Colonic mucosa (tissue), 4 donors: Measurements from ENCODE around the gene TNRC6B. TPM values are rescaled to one million over a fixed set of nuclear protein-coding genes. Genes with fewer than 3 reads are reported as not detected.
"Not testable (repeated sequence)": the region's sequence is repeated elsewhere in the genome, so short reads cannot be mapped to it uniquely, and the experiment has no call there.

Source experiments
- DNase-seq: peaks from one replicate; pipeline ENCODE4 v3.0.0-alpha.2; 2020
- H3K27ac ChIP-seq: fragments of 200-600 bp; one replicate; pipeline ENCODE4 v1.8.0; 2021
- H3K27me3 ChIP-seq: fragments of 200-600 bp; one replicate; pipeline ENCODE4 v1.8.0; 2021
- H3K36me3 ChIP-seq: fragments of 200-600 bp; one replicate; pipeline ENCODE4 v1.8.0; 2021
- H3K4me1 ChIP-seq: fragments of 200-600 bp; one replicate; pipeline ENCODE4 v1.8.0; 2021; ENCODE audit warnings: mild to moderate bottlenecking
- H3K4me3 ChIP-seq: fragments of 200-600 bp; one replicate; pipeline ENCODE4 v1.8.0; 2021
- H3K9ac ChIP-seq, 2 donors: one replicate each; pipeline ENCODE4 v1.7.0; 2013; ENCODE audit warnings: control low read depth in 2 of 2, low read depth in 2 of 2, low read length in 2 of 2
- H3K9me3 ChIP-seq: fragments of 200-600 bp; one replicate; pipeline ENCODE4 v1.8.0; 2021
- intact Hi-C: fragments of 100-400 bp; cut with DNase I; formaldehyde crosslinking; loops from one replicate; pipeline ENCODE4 v1.14.1; 2022
- total RNA-seq, 2 donors: library from RNA; stranded (reverse); fragmentation: NEBNext Ultra II Directional in 1 of 2; extraction: Animal tissue kit (Norgen Biotek cat#: 25700) in 1 of 2; gene quantifications; one replicate each; pipeline ENCODE4 v1.2.1, GENCODE V29; 2021
- TF ChIP-seq, protein P1 (sequence below): fragments of 200-600 bp; IDR thresholded peaks from one replicate; pipeline ENCODE4 v1.8.0; 2022; ENCODE audit warnings: antibody characterized with exemption, mild to moderate bottlenecking
- donor health status: healthy.
- donor health status: DM: no; HTN: no; CAD: no.
- donor health status: DM: no; HTN: no; CAD: no.

Gene TNRC6B
- total RNA-seq, 2 donors from 2014 or later = 38.7 to 47.4 TPM

DNA sequence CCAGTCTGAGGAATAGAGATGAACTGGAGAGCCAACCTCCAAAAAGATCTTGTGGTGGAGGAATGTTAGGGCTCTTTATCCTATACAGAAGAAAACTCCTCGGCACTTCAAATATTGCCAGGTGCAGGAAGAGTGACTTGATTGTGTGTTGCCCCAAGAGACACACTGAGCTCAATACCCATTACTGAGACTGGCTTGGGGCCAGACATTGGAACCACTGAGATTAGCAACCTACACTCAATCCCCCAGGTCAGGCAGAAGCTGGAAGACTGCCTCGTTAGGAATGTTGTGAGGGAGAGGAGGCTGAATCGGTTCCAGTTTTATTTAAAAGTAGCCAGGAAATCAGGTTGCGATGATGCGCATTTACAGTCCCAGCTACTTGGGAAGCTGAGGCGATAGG, 190.3 kb downstream of the TNRC6B start:
- no peak for DNase-seq
- H3K36me3 ChIP-seq = no peaks in the 10 kb centered on the region
- TF ChIP-seq, protein P1, sequence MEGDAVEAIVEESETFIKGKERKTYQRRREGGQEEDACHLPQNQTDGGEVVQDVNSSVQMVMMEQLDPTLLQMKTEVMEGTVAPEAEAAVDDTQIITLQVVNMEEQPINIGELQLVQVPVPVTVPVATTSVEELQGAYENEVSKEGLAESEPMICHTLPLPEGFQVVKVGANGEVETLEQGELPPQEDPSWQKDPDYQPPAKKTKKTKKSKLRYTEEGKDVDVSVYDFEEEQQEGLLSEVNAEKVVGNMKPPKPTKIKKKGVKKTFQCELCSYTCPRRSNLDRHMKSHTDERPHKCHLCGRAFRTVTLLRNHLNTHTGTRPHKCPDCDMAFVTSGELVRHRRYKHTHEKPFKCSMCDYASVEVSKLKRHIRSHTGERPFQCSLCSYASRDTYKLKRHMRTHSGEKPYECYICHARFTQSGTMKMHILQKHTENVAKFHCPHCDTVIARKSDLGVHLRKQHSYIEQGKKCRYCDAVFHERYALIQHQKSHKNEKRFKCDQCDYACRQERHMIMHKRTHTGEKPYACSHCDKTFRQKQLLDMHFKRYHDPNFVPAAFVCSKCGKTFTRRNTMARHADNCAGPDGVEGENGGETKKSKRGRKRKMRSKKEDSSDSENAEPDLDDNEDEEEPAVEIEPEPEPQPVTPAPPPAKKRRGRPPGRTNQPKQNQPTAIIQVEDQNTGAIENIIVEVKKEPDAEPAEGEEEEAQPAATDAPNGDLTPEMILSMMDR = no peak
- intact Hi-C loops = no loop called here
- no peaks in the 10 kb centered on the region for H3K27me3 ChIP-seq
- no peaks in the 10 kb centered on the region for H3K9me3 ChIP-seq
- H3K9ac ChIP-seq = no peak overlapping the region
- peak overlapping the region; percentile 55 for H3K27ac ChIP-seq
- H3K4me3 ChIP-seq = no peak overlapping the region
- H3K4me1 ChIP-seq = peaks cover 4% of the 10 kb centered on the region

- DNase-seq = no peak
- Histone ChIP-seq H3K9ac (no peak overlapping the region), H3K27ac (no peak overlapping the region), H3K36me3 (no peaks in the 10 kb centered on the region), H3K4me1 (peaks cover 4% of the 10 kb centered on the region), H3K4me3 (no peak overlapping the region), H3K27me3 (no peaks in the 10 kb centered on the region), H3K9me3 (no peaks in the 10 kb centered on the region)
- TF ChIP-seq, protein P1 = no peak
- intact Hi-C loops = no loop called here
These were observed 191.1 kb downstream of the TNRC6B start for GRCh38 chr22:40368836-40369235.

GRCh38 chr22:40374567-40374966, 196.8 kb downstream of the TNRC6B start:
- H3K4me1 ChIP-seq = peaks cover 4% of the 10 kb centered on the region
- no peaks in the 10 kb centered on the region for H3K9me3 ChIP-seq
- H3K4me3 ChIP-seq = no peak overlapping the region
- H3K27me3 ChIP-seq = no peaks in the 10 kb centered on the region
- H3K36me3 ChIP-seq = no peaks in the 10 kb centered on the region
- no peak overlapping the region for H3K27ac ChIP-seq
- no peak overlapping the region for H3K9ac ChIP-seq
- TF ChIP-seq, protein P1 = no peak
- intact Hi-C loops = no loop called here
- DNase-seq = no peak

- no peak overlapping the region for H3K9ac ChIP-seq
- no peaks in the 10 kb centered on the region for H3K27me3 ChIP-seq
- DNase-seq = no peak
- H3K4me1 ChIP-seq = peaks cover 4% of the 10 kb centered on the region
- TF ChIP-seq, protein P1 = no peak
- no peak overlapping the region for H3K27ac ChIP-seq
- no peaks in the 10 kb centered on the region for H3K9me3 ChIP-seq
- H3K4me3 ChIP-seq = no peak overlapping the region
- H3K36me3 ChIP-seq = no peaks in the 10 kb centered on the region
- intact Hi-C loops = no loop called here
These were observed 198.4 kb downstream of the TNRC6B start for GRCh38 chr22:40376149-40376548.

DNA sequence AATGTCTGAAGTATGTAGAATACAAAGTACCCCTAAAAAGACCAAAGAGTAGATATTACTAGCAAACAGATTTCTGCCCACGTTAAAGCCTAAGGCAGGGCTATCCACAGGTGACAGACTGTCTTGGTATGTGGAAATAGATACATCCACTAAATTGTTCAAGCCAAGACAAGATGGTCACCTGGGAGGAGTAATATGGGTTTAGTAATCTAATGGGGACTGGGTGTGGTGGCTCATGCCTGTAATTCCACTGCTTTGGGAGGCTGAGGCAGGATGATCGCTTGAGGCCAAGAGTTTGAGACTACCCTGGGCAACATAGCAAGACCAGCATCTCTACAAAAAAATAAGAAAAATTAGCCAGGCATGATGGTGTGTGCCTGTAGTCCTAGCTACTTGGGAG, 200.2 kb downstream of the TNRC6B start:
- Histone ChIP-seq H3K4me3 (no peak overlapping the region), H3K27ac (no peak overlapping the region), H3K9me3 (no peaks in the 10 kb centered on the region), H3K36me3 (no peaks in the 10 kb centered on the region), H3K4me1 (peaks cover under 1% of the 10 kb centered on the region), H3K27me3 (no peaks in the 10 kb centered on the region), H3K9ac (no peak overlapping the region)
- intact Hi-C loops = no loop called here
- no peak for DNase-seq
- TF ChIP-seq, protein P1 = no peak

DNA sequence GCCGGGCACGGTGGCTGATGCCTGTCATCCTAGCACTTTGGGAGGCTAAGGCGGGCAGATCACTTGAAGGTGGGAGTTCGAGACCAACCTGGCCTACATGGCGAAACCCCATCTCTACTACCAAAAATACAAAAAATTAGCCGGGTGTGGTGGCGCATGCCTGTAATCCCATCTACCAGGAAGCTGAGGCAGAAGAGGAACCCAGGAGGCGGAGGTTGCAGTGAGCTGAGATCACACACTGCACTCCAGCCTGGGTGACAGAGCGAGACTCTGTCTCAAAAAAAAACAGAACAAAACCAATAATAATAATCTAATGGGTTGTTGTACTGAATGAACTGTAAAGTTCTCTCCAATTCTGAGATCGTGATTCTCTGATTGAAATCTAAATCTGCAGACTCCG, 200.7 kb downstream of the TNRC6B start:
- H3K4me3 ChIP-seq, intact Hi-C loops, H3K9ac ChIP-seq, H3K27me3 ChIP-seq, H3K4me1 ChIP-seq, DNase-seq, H3K27ac ChIP-seq, H3K36me3 ChIP-seq, H3K9me3 ChIP-seq: not testable (repeated sequence)
